Activated naive CD4-positive, alpha-beta T cell treated with anti-CD3 and anti-CD28 coated beads for 36 hours (primary cell): ENCODE measurements around the gene PAX7. TPM values are rescaled to one million over a fixed set of nuclear protein-coding genes. Genes with fewer than 3 reads are reported as not detected.

Experiments
- CTCF ChIA-PET: fragments of 350-600 bp; sonication (Branson Sonifier 250); formaldehyde crosslinking; loops from one replicate; lab custom pipeline; 2021; ENCODE audit warnings: antibody characterized with exemption; lab: Charles Lee
- DNase-seq: peaks from one replicate; pipeline ENCODE4 v3.0.0-alpha.2; 2020
- H3K27ac Mint-ChIP-seq: one replicate; pipeline ENCODE4 v1.8.0; 2021; ENCODE audit warnings: mild to moderate bottlenecking, mixed read lengths
- H3K27me3 Mint-ChIP-seq: one replicate; pipeline ENCODE4 v1.8.0; 2021; ENCODE audit warnings: low read depth, mixed read lengths
- H3K36me3 Mint-ChIP-seq: one replicate; pipeline ENCODE4 v1.8.0; 2021; ENCODE audit warnings: low read depth, mixed read lengths
- H3K4me1 Mint-ChIP-seq: one replicate; pipeline ENCODE4 v1.8.0; 2021; ENCODE audit warnings: low read depth, mixed read lengths
- H3K4me3 Mint-ChIP-seq: one replicate; pipeline ENCODE4 v1.8.0; 2021; ENCODE audit warnings: mild to moderate bottlenecking, moderate library complexity, mixed read lengths
- H3K9me3 Mint-ChIP-seq: one replicate; pipeline ENCODE4 v1.8.0; 2021; ENCODE audit warnings: mixed read lengths
- intact Hi-C: fragments of 100-400 bp; cut with micrococcal nuclease; formaldehyde crosslinking; loops from one replicate; pipeline ENCODE4 v1.15.1; 2023
- total RNA-seq, 2 experiments: library from RNA; stranded (reverse); gene quantifications; one replicate each; pipeline ENCODE4 v1.2.3, GENCODE V29; 2021

Gene PAX7
- total RNA-seq, 2 experiments from 2014 or later, result not detected

DNA sequence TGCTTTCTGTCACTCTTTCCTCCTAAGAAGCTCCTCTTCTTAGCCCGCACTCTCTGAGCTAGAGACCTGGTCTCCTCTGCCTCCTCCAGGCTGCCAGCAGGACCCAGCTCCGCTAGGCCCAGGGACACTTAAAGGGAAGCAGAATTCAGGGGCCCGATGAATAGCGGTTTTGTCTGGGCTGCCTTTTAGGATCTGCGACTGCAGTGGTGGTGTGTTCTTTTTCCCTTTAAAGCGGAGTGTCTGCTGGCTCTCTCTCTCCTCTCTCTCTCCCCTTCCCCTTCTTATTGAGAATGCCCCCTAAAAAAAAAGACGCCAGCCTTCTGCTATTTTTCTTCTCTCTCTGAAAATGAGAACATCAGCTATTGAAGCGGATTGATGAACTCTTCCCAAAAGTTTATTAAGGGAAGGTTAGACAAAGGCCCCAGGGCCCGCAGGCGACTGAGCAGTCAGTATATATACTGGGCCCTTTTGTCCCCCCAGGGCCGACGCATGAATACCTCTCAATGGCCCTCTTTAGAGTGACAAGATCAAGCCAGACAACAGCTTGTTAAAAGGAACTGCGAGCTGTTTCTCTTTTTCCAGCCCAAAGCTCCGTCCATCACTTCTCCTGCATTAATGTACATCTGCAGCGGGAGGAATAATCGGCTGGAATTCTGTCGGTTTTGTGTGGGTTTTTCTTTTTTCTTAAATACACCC, 27.0 kb downstream of the PAX7 start:
- Mint-ChIP-seq H3K27me3 (no peaks in the 10 kb centered on the region), H3K36me3 (no peaks in the 10 kb centered on the region), H3K27ac (no peak overlapping the region), H3K9me3 (no peaks in the 10 kb centered on the region), H3K4me3 (no peak overlapping the region), H3K4me1 (peaks cover 64% of the 10 kb centered on the region)
- intact Hi-C loops, result no loop called here
- CTCF ChIA-PET, result no interaction called here
- DNase-seq, result no peak

- Mint-ChIP-seq H3K36me3 (no peaks in the 10 kb centered on the region), H3K27ac (no peak overlapping the region), H3K9me3 (no peaks in the 10 kb centered on the region), H3K4me1 (peaks cover 54% of the 10 kb centered on the region), H3K4me3 (no peak overlapping the region), H3K27me3 (no peaks in the 10 kb centered on the region)
- intact Hi-C loops, result no loop called here
- CTCF ChIA-PET, result no interaction called here
- DNase-seq, result no peak
These were observed 28.2 kb downstream of the PAX7 start for GRCh38 chr1:18658831-18659230.

DNA sequence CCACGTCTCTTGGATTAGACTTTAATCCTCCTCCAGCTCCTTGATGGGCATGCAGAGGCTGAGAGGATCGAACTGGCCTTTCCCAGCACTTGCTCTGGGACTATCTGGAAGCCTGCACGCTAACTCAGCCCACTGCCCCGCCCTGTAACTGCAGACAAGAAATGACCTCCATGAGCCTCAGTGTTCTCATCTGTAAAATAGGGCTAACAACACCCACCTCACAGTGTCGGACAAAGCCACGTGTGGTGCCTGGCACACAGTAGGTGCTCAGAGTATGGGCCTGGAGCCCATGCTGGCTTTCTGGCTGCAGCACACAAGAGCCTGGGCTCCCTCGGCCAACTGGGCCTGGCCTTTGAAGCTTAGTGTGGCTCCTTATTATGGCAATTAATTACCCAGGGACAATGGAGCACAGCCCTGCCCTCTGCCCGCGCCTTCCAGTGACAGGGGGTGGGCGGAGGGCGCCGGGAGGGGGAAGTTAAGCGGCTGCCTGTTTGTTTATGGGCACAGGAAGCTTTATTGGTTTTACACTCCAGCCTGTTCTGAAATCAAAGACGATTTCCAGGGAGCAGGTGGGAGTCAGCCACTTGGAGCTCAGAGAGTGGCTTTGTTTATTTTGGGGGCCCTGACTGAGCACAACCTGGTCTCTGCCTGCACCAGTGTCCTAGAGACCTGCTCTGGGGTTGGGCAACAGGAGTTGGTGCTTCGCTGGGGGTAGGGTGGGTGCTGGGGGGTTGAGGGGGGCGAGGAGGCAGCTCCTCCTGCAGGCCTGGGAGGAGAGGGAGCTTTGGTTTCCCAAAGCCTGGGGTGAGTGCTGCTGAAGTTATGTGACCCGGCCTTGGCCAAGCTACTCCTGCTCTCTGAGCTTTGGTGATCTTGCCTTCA, 31.0 kb downstream of the PAX7 start:
- intact Hi-C loops, result no loop called here
- Mint-ChIP-seq H3K27ac (no peak overlapping the region), H3K36me3 (no peaks in the 10 kb centered on the region), H3K27me3 (no peaks in the 10 kb centered on the region), H3K4me1 (peaks cover 39% of the 10 kb centered on the region), H3K9me3 (no peaks in the 10 kb centered on the region), H3K4me3 (no peak overlapping the region)
- DNase-seq, result no peak
- CTCF ChIA-PET, result no interaction called here

GRCh38 chr1:18662286-18662639, 31.6 kb downstream of the PAX7 start:
- intact Hi-C loops, result no loop called here
- no peaks in the 10 kb centered on the region for H3K36me3 Mint-ChIP-seq
- no peak overlapping the region for H3K27ac Mint-ChIP-seq
- CTCF ChIA-PET, result no interaction called here
- peaks cover 39% of the 10 kb centered on the region for H3K4me1 Mint-ChIP-seq
- no peaks in the 10 kb centered on the region for H3K27me3 Mint-ChIP-seq
- DNase-seq, result no peak
- H3K4me3 Mint-ChIP-seq, result no peak overlapping the region
- no peaks in the 10 kb centered on the region for H3K9me3 Mint-ChIP-seq

DNA sequence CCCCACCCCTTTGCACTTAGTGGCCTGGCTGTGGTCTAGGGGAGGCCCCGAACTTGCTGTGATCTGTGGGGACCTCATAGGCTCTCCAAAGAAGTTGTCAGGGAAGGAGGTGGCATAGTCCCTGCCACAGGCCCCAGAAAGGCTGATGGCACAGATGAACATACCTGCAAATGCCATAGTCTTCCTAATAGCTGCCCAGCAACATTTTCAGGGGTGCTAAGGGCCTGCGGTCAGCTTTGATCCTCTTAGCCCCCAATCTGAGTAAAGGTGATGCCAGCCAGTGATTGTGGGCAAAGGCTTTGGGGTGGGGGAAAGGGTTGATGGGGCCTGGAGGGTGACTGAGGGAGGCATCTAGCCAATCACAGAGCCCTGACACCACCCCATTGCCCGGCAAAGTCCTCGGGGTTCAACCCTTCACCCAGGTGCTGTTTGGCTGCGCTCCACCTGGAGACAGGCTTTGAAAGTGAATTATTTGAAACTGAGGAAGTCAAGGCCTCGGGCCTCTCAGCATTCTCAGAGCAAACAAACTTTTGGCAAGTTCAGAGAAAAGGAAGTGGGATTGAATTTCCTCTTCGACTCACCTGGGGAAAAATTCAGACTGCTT, 35.8 kb downstream of the PAX7 start:
- CTCF ChIA-PET, result interaction anchor here (0.6 kb wide), 1 partner anchor 87 kb away, joined by 3 read pairs; no protein-coding TSS in a partner anchor
- intact Hi-C loops, result no loop called here
- Mint-ChIP-seq H3K9me3 (no peaks in the 10 kb centered on the region), H3K4me3 (no peak overlapping the region), H3K36me3 (no peaks in the 10 kb centered on the region), H3K4me1 (peaks cover 27% of the 10 kb centered on the region), H3K27me3 (no peaks in the 10 kb centered on the region), H3K27ac (no peak overlapping the region)
- DNase-seq, result no peak

- H3K9me3 Mint-ChIP-seq, result no peaks in the 10 kb centered on the region
- no peaks in the 10 kb centered on the region for H3K27me3 Mint-ChIP-seq
- H3K27ac Mint-ChIP-seq, result no peak overlapping the region
- H3K36me3 Mint-ChIP-seq, result no peaks in the 10 kb centered on the region
- H3K4me1 Mint-ChIP-seq, result peaks cover 18% of the 10 kb centered on the region
- DNase-seq, result no peak
- intact Hi-C loops, result no loop called here
- H3K4me3 Mint-ChIP-seq, result no peak overlapping the region
- CTCF ChIA-PET, result interaction anchor here (1.5 kb wide), 1 partner anchor 14 kb away, joined by 7 read pairs; no protein-coding TSS in a partner anchor
These were observed 36.7 kb downstream of the PAX7 start for GRCh38 chr1:18667333-18667732.

GRCh38 chr1:18668046-18668445, 37.4 kb downstream of the PAX7 start:
- peaks cover 18% of the 10 kb centered on the region for H3K4me1 Mint-ChIP-seq
- no peak overlapping the region for H3K27ac Mint-ChIP-seq
- intact Hi-C loops, result no loop called here
- no peaks in the 10 kb centered on the region for H3K27me3 Mint-ChIP-seq
- no peaks in the 10 kb centered on the region for H3K9me3 Mint-ChIP-seq
- no peak for DNase-seq
- H3K4me3 Mint-ChIP-seq, result no peak overlapping the region
- CTCF ChIA-PET, result interaction anchor here (1.5 kb wide), 1 partner anchor 13 kb away, joined by 7 read pairs; no protein-coding TSS in a partner anchor
- no peaks in the 10 kb centered on the region for H3K36me3 Mint-ChIP-seq

GRCh38 chr1:18668750-18669404, 38.2 kb downstream of the PAX7 start:
- Mint-ChIP-seq H3K36me3 (no peaks in the 10 kb centered on the region), H3K4me1 (peaks cover 18% of the 10 kb centered on the region), H3K27me3 (no peaks in the 10 kb centered on the region), H3K27ac (no peak overlapping the region), H3K4me3 (no peak overlapping the region), H3K9me3 (no peaks in the 10 kb centered on the region)
- CTCF ChIA-PET, result interaction anchor here (1.9 kb wide), 1 partner anchor 12 kb away, joined by 8 read pairs; no protein-coding TSS in a partner anchor
- no peak for DNase-seq
- intact Hi-C loops, result no loop called here

- Mint-ChIP-seq H3K4me3 (no peak overlapping the region), H3K4me1 (peaks cover 19% of the 10 kb centered on the region), H3K9me3 (no peaks in the 10 kb centered on the region), H3K27ac (no peak overlapping the region), H3K36me3 (no peaks in the 10 kb centered on the region), H3K27me3 (no peaks in the 10 kb centered on the region)
- no peak for DNase-seq
- intact Hi-C loops, result no loop called here
- CTCF ChIA-PET, result interaction anchor here (1.9 kb wide), 1 partner anchor 11 kb away, joined by 8 read pairs; no protein-coding TSS in a partner anchor
These were observed 39.6 kb downstream of the PAX7 start for GRCh38 chr1:18670121-18670867.

- CTCF ChIA-PET, result interaction anchor here (1.9 kb wide), 1 partner anchor 10 kb away, joined by 8 read pairs; no protein-coding TSS in a partner anchor
- H3K4me1 Mint-ChIP-seq, result peaks cover 21% of the 10 kb centered on the region
- intact Hi-C loops, result no loop called here
These were observed 40.2 kb downstream of the PAX7 start for GRCh38 chr1:18670868-18671225.

DNA sequence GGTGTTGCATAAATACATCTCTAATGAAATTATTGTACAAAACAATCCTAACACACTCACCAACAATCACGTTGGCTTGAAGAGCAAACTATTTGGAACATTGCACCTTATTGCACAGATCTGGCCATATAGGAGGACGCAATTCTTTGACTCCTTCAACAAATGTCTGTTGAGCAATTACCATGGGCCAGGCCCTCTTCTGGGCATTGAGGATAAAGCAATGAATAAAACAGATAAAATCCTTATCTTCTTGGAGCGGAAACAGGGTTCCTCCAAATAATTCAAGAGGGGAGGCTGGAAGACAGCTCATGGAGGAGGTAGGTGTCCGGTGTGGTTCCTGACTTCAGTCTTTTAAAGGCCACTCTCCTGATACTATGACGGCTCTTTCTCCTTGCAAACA, 43.3 kb downstream of the PAX7 start:
- CTCF ChIA-PET, result no interaction called here
- no peaks in the 10 kb centered on the region for H3K9me3 Mint-ChIP-seq
- DNase-seq, result no peak
- intact Hi-C loops, result no loop called here
- H3K36me3 Mint-ChIP-seq, result no peaks in the 10 kb centered on the region
- H3K4me3 Mint-ChIP-seq, result no peak overlapping the region
- no peak overlapping the region for H3K27ac Mint-ChIP-seq
- peaks cover 13% of the 10 kb centered on the region for H3K4me1 Mint-ChIP-seq
- H3K27me3 Mint-ChIP-seq, result peaks cover 4% of the 10 kb centered on the region

More at GRCh38 chr1:18670868-18671225, 40.2 kb downstream of the PAX7 start:
- no peaks in the 10 kb centered on the region for H3K36me3 Mint-ChIP-seq
- no peak overlapping the region for H3K27ac Mint-ChIP-seq
- no peak for DNase-seq
- peaks cover 1% of the 10 kb centered on the region for H3K27me3 Mint-ChIP-seq
- H3K9me3 Mint-ChIP-seq, result no peaks in the 10 kb centered on the region
- no peak overlapping the region for H3K4me3 Mint-ChIP-seq
